CD4-positive, alpha-beta T cell treated with Interleukin-1 beta for 1 hour (primary cell): Measurements from ENCODE around the gene ST6GALNAC6.
"Not testable (repeated sequence)": the region's sequence is repeated elsewhere in the genome, so short reads cannot be mapped to it uniquely, and the experiment has no call there.

Experiments
- DNase-seq, 2 donors: peaks; one replicate each; pipeline ENCODE4 v3.0.0-alpha.2; 2020 to 2022

Gene ST6GALNAC6

GRCh38 chr9:127853312-127854183 is 45.9 kb downstream of the ST6GALNAC6 start:
- DNase-seq, result no peak

GRCh38 chr9:127852829-127853228 is 46.6 kb downstream of the ST6GALNAC6 start:
- no peak for DNase-seq

GRCh38 chr9:127850286-127850830 is 49.0 kb downstream of the ST6GALNAC6 start:
- no peak for DNase-seq

GRCh38 chr9:127848756-127849504 is 50.5 kb downstream of the ST6GALNAC6 start:
- DNase-seq, result no peak

GRCh38 chr9:127847833-127848755 is 51.3 kb downstream of the ST6GALNAC6 start:
- DNase-seq, result no peak

- DNase-seq, result no peak
Measured at GRCh38 chr9:127847178-127847510, 52.3 kb downstream of the ST6GALNAC6 start.

GRCh38 chr9:127846443-127847177 is 52.8 kb downstream of the ST6GALNAC6 start:
- no peak for DNase-seq

- not testable (repeated sequence) for DNase-seq
Measured at GRCh38 chr9:127845619-127846018, 53.8 kb downstream of the ST6GALNAC6 start.

GRCh38 chr9:127844821-127845359 is 54.5 kb downstream of the ST6GALNAC6 start:
- no peak for DNase-seq

GRCh38 chr9:127841087-127841835 is 58.1 kb downstream of the ST6GALNAC6 start:
- DNase-seq, result no peak

- peak in 1 of 2 donors; percentile 68 for DNase-seq
Measured at GRCh38 chr9:127838375-127839078, 60.9 kb downstream of the ST6GALNAC6 start.

- no peak for DNase-seq
Measured at GRCh38 chr9:127837346-127837745, 62.1 kb downstream of the ST6GALNAC6 start.

GRCh38 chr9:127836561-127836960 is 62.8 kb downstream of the ST6GALNAC6 start:
- DNase-seq, result not testable (repeated sequence)

- DNase-seq, result peak in 1 of 2 donors; percentile 68
Measured at GRCh38 chr9:127835991-127836516, 63.3 kb downstream of the ST6GALNAC6 start.
